Left ventricle myocardium superior (tissue), 1 donor: ENCODE measurements around the gene PRKAG3. TPM values are rescaled to one million over a fixed set of nuclear protein-coding genes. Genes with fewer than 3 reads are reported as not detected.
"Not testable (repeated sequence)": the region's sequence is repeated elsewhere in the genome, so short reads cannot be mapped to it uniquely, and the experiment has no call there.

Experiments used
- ATAC-seq: fragments of 200-7000 bp; cut with Tn5 transposase; one replicate; pipeline ENCODE4 v1.9.1; 2020; ENCODE audit warnings: mild to moderate bottlenecking, moderate library complexity
- DNase-seq: peaks from one replicate; pipeline ENCODE4 v3.0.0-alpha.2; 2020
- intact Hi-C: fragments of 100-400 bp; cut with micrococcal nuclease; formaldehyde crosslinking; loops from one replicate; pipeline ENCODE4 v1.11.0; 2022
- total RNA-seq: library from RNA; stranded (reverse); fragmentation: NEBNext Ultra II Directional; extraction: Animal tissue kit (Norgen Biotek cat#: 25700); gene quantifications from one replicate; pipeline ENCODE4 v1.2.1, GENCODE V29; 2021
- donor health status: DM: no; HTN: yes; CAD: no; lungs with severe emphysema.

PRKAG3 gene
- total RNA-seq, 1 donor from 2014 or later, result 0.12 TPM

GRCh38 chr2:218850796-218851195 is 19.2 kb upstream of the PRKAG3 start:
- ATAC-seq (no peak), DNase-seq (no peak)
- intact Hi-C loops, result no loop called here

GRCh38 chr2:218849721-218850120 is 18.1 kb upstream of the PRKAG3 start:
- intact Hi-C loops, result loop anchor here (10.0 kb wide), 1 partner anchor 135 kb away; the partner anchor contains the start of gene TTLL4
- DNase-seq (no peak), ATAC-seq (no peak)

DNA sequence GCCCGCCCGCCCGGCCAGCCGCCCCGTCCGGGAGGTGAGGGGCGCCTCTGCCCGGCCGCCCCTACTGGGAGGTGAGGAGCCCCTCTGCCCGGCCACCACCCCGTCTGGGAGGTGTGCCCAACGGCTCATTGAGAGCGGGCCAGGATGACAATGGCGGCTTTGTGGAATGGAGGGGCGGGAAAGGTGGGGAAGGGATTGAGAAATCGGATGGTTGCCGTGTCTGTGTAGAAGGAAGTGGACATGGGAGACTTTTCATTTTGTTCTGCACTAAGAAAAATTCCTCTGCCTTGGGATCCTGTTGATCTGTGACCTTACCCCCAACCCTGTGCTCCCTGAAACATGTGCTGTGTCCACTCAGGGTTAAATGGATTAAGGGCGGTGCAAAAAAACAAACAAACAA is 15.4 kb upstream of the PRKAG3 start:
- intact Hi-C loops, result loop anchor here (10.0 kb wide), 1 partner anchor 132 kb away; the partner anchor contains the start of gene TTLL4
- DNase-seq, ATAC-seq: not testable (repeated sequence)

- intact Hi-C loops, result loop anchor here (10.0 kb wide), 1 partner anchor 130 kb away; the partner anchor contains the start of gene TTLL4
- not testable (repeated sequence) for DNase-seq, ATAC-seq
Observed at GRCh38 chr2:218844334-218844733, 12.7 kb upstream of the PRKAG3 start.

GRCh38 chr2:218839888-218840287 is 8.3 kb upstream of the PRKAG3 start:
- DNase-seq (no peak), ATAC-seq (no peak)
- intact Hi-C loops, result loop anchor here (10.0 kb wide), 1 partner anchor 125 kb away; the partner anchor contains the start of gene TTLL4

GRCh38 chr2:218839430-218839829 is 7.8 kb upstream of the PRKAG3 start:
- ATAC-seq, result no peak

DNA sequence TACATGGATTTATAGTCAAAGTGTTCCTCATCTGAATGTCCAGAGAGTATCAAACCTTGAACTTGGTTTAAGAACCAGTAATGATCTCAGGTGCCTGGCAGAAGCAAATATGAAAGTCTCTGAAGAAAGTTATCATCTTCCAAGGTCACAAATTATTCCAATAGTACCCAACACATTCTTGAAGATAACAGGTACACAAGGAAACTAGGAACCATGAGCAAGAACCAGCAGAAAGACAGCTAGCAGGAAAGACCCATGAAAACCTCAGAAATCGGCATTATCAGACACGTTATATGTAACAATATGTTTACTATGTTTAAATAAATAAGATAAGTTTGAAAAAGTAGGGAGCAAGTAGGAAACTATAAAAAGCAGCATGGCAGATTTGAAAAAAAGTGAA is 5.9 kb upstream of the PRKAG3 start:
- DNase-seq, result no peak
- intact Hi-C loops, result no loop called here
- no peak for ATAC-seq

More at GRCh38 chr2:218839430-218839829, 7.8 kb upstream of the PRKAG3 start:
- intact Hi-C loops, result no loop called here
- DNase-seq, result no peak

GRCh38 chr2:218834685-218835084 is 3.1 kb upstream of the PRKAG3 start:
- DNase-seq, result no peak
- ATAC-seq, result no peak
- intact Hi-C loops, result no loop called here

- ATAC-seq (no peak), DNase-seq (no peak)
- intact Hi-C loops, result no loop called here
Observed at GRCh38 chr2:218833023-218833609, 1.5 kb upstream of the PRKAG3 start.

- ATAC-seq, result peak; percentile 83
- DNase-seq, result peak; percentile 64
- intact Hi-C loops, result no loop called here
Observed at GRCh38 chr2:218832520-218832919, 917 bp upstream of the PRKAG3 start.

DNA sequence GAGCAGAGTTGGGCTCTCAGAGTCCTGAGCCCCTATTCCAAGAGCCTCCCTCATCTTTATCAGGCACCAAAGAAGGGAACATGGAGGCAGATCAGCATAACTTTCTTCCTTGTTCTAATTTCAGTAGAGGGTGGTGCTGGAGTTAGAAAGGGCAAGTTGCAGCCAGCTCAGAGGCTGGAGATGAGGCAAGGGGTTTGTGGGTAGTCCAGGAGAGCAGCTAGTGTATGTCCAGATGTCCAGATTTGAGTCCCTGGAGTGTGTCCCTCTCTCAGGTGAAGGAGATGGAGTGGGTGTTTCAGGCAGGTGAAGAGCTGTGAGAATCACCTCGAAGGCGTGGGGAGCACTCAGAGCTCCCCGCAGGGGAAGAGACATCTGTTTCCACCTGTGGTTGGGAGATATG is 478 bp upstream of the PRKAG3 start:
- intact Hi-C loops, result no loop called here
- ATAC-seq, result peak; percentile 21
- no peak for DNase-seq

- intact Hi-C loops, result no loop called here
- DNase-seq (no peak), ATAC-seq (no peak)
Observed at GRCh38 chr2:218830526-218831306, 887 bp downstream of the PRKAG3 start.

- intact Hi-C loops, result no loop called here
- ATAC-seq (peak; percentile 71), DNase-seq (peak; percentile 82)
Observed at GRCh38 chr2:218829868-218830451, 1.6 kb downstream of the PRKAG3 start.

GRCh38 chr2:218828477-218828778 is 3.2 kb downstream of the PRKAG3 start:
- intact Hi-C loops, result no loop called here
- no peak for DNase-seq
- no peak for ATAC-seq

DNA sequence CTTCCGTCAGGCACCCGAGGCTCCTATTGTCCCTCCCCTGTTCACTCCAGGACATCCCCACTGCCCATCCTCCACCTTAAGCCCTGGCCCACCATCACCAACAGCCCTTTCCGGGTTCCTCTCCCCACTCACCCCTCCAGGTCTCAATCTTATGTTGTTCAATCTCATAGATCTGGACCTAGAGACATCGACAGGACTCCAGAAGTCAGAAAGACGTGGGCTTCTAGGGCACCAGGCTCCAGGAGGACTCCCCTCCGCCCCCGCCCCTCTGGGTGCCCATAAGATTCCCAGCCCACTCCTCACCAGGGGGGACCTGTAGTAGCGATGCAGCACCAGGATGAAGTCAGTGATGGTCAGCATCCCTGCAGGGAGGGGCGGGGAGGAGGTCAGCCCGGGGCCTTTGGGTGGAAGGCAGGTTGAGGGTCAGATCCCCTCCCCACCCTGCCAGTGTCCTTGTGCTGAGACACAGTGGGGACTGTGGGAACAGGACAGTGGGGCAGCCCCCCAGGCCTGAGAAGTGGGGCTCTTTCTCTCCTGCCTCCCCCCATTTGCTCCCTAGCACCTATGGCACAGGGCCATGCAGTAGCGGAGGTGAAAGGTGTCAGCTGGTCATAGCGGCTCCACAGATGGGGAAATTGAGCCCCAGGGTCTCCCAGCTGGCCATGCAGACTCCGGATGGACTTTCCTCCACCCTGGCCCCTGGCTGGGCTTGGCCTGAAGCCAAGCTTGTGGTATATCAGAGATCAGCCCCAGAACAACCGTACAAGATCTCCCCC is 3.7 kb downstream of the PRKAG3 start:
- ATAC-seq (no peak), DNase-seq (no peak)
- intact Hi-C loops, result no loop called here

DNA sequence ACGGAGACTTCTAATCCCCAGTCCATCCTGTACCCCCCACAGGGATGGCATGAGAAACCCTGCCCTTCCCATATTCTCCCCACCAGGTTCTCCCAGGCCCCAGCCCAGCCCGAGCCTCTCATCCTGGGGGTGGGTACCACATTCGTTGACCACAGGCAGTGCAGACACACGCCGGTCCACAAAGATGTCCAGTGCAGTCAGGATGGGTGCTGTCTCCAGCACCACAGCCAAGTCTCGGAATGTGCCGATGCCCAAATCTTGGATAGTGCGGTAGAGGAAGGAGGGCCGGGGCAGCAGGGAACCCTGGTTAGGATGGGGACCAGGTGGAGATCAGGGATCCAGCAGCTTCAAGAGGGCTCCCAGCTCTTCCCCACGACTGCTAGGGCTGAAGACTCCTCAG is 4.8 kb downstream of the PRKAG3 start:
- no peak for DNase-seq
- no peak for ATAC-seq
- intact Hi-C loops, result no loop called here

DNA sequence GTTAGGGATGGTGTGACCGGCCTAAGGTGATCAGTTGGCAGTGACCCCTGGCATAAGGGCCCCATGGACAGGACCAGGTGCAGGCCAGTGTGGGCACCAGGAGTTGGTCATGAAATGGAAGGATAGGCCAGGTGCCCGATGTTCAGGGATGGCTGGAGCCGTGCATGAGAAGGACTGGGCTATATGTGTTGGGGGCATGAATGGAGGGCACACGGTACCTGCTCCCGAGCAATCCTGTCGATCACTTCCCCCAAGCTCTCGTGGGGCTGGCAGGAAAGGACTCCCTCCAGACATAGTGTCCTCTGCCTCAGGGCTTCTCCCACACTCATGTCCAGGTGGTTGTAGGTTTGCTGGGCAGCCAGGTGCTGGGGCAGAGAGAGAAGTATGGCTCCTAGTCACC is 7.6 kb downstream of the PRKAG3 start:
- intact Hi-C loops, result no loop called here
- ATAC-seq, result no peak
- DNase-seq, result no peak

DNA sequence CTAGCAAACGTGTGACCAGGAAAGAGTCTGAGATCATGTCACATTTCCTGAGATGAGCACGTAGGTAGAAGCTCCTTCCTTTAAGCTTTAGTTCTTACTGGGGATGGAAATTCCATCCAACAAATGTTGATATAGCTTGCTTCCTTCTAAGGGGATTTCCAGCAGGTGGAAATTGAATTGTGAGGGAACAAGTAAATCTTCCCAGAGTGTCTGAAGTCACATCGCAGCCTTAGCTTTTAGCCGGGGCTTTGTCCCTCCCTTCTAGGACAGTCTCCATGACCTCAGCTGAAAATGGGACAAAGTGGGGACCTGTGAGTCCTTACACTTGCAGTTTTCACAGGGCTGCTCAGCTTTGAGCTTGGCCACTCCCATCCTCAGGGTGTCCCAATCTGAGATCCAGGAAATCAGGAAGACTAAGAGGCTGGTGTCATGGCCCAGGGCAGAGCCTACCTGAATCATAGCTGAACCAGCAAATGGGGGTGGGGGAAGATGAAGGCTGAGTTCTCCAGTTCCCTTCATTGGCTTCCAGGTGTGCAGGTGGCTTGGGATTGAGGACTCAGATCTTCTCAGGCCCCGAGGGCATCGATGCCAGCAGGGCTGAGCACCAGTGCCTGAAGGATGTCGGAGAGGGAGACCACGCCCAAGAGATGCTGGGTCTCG is 8.3 kb downstream of the PRKAG3 start:
- intact Hi-C loops, result loop anchor here (2.0 kb wide), 1 partner anchor 39 kb away; no protein-coding TSS in a partner anchor

GRCh38 chr2:218822622-218823021 is 9.0 kb downstream of the PRKAG3 start:
- intact Hi-C loops, result loop anchor here (2.0 kb wide), 1 partner anchor 38 kb away; no protein-coding TSS in a partner anchor
- ATAC-seq, result no peak

More for the DNA sequence above, 8.3 kb downstream of the PRKAG3 start:
- ATAC-seq, result no peak
- no peak for DNase-seq

More at GRCh38 chr2:218822622-218823021, 9.0 kb downstream of the PRKAG3 start:
- DNase-seq, result no peak
